Esophagus muscularis mucosa (tissue), 4 donors: Measurements from ENCODE around the gene USP15.

Source experiments
- EP300 ChIP-seq: sonication (generic); formaldehyde crosslinking; IDR thresholded peaks from one replicate; pipeline ENCODE4 v1.6.1; 2017; ENCODE audit warnings: antibody characterized with exemption
- POLR2A ChIP-seq: fragments of 450-650 bp; IDR thresholded peaks from one replicate; pipeline ENCODE4 v1.6.1; 2017; ENCODE audit warnings: antibody characterized with exemption, moderate library complexity, mild to moderate bottlenecking, low read depth
- POLR2AphosphoS5 ChIP-seq, 2 donors: sonication (generic); formaldehyde crosslinking; IDR thresholded peaks; one replicate each; pipeline ENCODE4 v1.6.1; 2017; ENCODE audit warnings: antibody characterized with exemption in 2 of 2
- TF ChIP-seq, protein P1 (sequence below), 3 experiments: fragments of 200-600 bp in 2 of 3; fragments of 450-650 bp in 1 of 3; sonication (generic) in 2 of 3; IDR thresholded peaks; one replicate each; pipeline ENCODE4 v1.5.1; 2017 to 2019; ENCODE audit warnings: antibody characterized with exemption in 3 of 3, mild to moderate bottlenecking in 2 of 3, moderate library complexity in 1 of 3

GRCh38 chr12:62292761-62293344 lies 32.6 kb downstream of the USP15 start:
- TF ChIP-seq, protein P1, sequence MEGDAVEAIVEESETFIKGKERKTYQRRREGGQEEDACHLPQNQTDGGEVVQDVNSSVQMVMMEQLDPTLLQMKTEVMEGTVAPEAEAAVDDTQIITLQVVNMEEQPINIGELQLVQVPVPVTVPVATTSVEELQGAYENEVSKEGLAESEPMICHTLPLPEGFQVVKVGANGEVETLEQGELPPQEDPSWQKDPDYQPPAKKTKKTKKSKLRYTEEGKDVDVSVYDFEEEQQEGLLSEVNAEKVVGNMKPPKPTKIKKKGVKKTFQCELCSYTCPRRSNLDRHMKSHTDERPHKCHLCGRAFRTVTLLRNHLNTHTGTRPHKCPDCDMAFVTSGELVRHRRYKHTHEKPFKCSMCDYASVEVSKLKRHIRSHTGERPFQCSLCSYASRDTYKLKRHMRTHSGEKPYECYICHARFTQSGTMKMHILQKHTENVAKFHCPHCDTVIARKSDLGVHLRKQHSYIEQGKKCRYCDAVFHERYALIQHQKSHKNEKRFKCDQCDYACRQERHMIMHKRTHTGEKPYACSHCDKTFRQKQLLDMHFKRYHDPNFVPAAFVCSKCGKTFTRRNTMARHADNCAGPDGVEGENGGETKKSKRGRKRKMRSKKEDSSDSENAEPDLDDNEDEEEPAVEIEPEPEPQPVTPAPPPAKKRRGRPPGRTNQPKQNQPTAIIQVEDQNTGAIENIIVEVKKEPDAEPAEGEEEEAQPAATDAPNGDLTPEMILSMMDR (IDR thresholded peaks at IDR 0.05): no peak
- no peak for TF ChIP-seq POLR2A
- TF ChIP-seq POLR2AphosphoS5 (IDR thresholded peaks at IDR 0.05): no peak
- TF ChIP-seq EP300: no peak
